Measurements from ENCODE around the gene OTOG.

Gene OTOG

DNA sequence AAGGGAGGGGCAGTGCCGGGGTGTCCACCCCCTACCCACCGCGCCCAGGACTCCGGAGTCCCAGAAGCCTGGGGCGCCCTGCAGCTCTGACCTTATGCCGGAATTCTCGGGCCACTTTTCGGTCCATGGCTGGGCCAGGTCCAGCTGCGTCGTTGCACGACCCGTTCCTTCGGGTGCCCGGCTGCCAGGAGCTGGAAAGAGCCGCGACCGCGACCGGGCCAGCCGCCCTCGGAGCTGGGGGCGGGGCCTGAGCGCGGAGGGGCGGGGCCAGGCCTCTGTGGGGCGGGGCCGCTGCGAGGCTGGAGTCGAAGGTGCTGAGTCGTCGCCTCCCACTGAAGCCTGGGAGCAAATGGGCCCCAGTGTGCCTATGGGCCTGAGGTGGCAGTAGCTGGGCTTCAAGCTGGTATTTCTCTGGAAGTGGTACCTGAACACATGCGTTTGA, 2.9 kb upstream of the OTOG start, which contains the start of gene USH1C:
USH1C (minus strand) TSS at position 236 of the 442 bp plus-strand sequence; CDS start at position 127, 109 bp downstream.
- no peak for DNase-seq (ENCODE audit: extremely low read depth, insufficient read length)
- Histone ChIP-seq H3K36me3 (ENCODE audit: control insufficient read depth, insufficient read depth, low read length) (no peaks in the 10 kb centered on the region), H3K4me3 (replicated peaks; ENCODE audit: low read depth, low read length) (no peak within 1 kb of the TSS), H3K27me3 (replicated peaks; ENCODE audit: control insufficient read depth, insufficient read depth, low read length) (no peaks in the 10 kb centered on the region; the same call in 1 of the 2 replicates)
- TF ChIP-seq, protein P1, sequence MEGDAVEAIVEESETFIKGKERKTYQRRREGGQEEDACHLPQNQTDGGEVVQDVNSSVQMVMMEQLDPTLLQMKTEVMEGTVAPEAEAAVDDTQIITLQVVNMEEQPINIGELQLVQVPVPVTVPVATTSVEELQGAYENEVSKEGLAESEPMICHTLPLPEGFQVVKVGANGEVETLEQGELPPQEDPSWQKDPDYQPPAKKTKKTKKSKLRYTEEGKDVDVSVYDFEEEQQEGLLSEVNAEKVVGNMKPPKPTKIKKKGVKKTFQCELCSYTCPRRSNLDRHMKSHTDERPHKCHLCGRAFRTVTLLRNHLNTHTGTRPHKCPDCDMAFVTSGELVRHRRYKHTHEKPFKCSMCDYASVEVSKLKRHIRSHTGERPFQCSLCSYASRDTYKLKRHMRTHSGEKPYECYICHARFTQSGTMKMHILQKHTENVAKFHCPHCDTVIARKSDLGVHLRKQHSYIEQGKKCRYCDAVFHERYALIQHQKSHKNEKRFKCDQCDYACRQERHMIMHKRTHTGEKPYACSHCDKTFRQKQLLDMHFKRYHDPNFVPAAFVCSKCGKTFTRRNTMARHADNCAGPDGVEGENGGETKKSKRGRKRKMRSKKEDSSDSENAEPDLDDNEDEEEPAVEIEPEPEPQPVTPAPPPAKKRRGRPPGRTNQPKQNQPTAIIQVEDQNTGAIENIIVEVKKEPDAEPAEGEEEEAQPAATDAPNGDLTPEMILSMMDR (IDR thresholded peaks at IDR 0.05; ENCODE audit: insufficient read depth, low read length, poor library complexity, severe bottlenecking), result no peak

DNA sequence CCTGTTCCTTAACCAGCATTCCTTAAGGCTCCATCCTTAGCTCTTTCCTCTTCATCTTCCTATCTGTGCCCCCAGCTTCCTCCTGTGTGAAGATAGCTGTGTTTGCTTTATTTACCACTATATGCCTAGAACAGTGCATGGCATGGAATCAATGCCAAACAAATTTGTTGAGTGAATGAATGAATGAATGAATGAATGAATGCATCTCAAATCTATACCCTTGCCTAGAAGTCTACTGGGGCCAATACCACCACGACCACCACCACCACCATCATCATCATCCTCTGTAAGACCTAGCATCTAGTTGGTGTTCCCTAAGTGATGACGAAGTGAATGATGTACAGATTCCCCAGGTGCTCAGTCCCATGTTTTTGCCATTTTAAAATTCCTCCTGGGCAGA, 819 bp upstream of the OTOG start:
- Histone ChIP-seq H3K27me3 (replicated peaks; ENCODE audit: control insufficient read depth, insufficient read depth, low read length) (no peaks in the 10 kb centered on the region; the same call in 1 of the 2 replicates), H3K36me3 (ENCODE audit: control insufficient read depth, insufficient read depth, low read length) (no peaks in the 10 kb centered on the region), H3K4me3 (replicated peaks; ENCODE audit: low read depth, low read length) (no peak overlapping the region)
- DNase-seq (ENCODE audit: extremely low read depth, insufficient read length), result no peak
- TF ChIP-seq, protein P1 (IDR thresholded peaks at IDR 0.05; ENCODE audit: insufficient read depth, low read length, poor library complexity, severe bottlenecking), result no peak

DNA sequence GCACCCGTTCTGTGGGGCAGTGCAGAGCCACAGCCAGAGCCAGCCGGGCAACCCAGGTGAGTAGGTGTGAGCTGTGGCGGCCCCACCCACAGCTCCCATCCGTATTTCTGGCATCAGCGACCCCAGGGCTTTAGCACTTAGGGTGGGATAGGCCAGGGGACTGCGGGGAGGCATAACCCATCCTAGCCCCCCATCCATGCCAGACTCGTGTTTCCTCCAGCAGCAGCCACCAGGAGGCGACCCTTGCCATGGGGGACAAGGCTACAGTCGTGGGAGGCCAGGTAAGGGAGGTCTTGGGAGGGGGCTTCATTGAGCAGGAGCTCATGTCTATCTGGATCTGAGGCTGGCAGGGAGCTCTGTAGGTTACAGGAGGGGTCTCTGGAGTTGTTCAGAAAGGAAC, 873 bp downstream of the OTOG start:
- DNase-seq (ENCODE audit: extremely low read depth, insufficient read length), result no peak
- H3K36me3 ChIP-seq (ENCODE audit: control insufficient read depth, insufficient read depth, low read length), result no peaks in the 10 kb centered on the region
- TF ChIP-seq, protein P1 (IDR thresholded peaks at IDR 0.05; ENCODE audit: insufficient read depth, low read length, poor library complexity, severe bottlenecking), result peak; percentile 8
- H3K27me3 ChIP-seq (replicated peaks; ENCODE audit: control insufficient read depth, insufficient read depth, low read length), result no peaks in the 10 kb centered on the region; the same call in 1 of the 2 replicates
- H3K4me3 ChIP-seq (replicated peaks; ENCODE audit: low read depth, low read length), result no peak overlapping the region

DNA sequence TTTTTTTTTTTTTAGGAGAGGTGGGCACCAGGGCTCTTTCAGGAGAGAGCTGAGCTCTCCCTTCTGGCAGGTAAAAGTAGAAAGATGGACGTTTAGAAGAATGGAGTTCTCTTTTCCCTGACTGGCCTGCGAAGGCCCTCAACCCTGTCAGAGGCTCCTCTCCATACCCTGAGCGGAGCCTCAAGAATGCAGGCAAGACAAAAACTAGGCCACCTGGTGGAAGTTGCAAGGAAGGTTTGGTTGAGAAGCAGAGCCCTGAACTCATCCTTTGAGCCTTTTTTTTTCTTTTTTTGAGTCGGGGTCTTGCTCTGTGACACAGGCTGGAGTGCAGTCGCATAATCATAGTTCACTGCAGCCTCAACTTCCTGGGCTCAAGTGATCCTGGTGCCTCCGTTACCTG, 1.4 kb downstream of the OTOG start:
- H3K4me3 ChIP-seq (replicated peaks; ENCODE audit: low read depth, low read length), result no peak overlapping the region
- no peak for DNase-seq (ENCODE audit: extremely low read depth, insufficient read length)
- H3K36me3 ChIP-seq (ENCODE audit: control insufficient read depth, insufficient read depth, low read length), result no peaks in the 10 kb centered on the region
- no peaks in the 10 kb centered on the region; the same call in 1 of the 2 replicates for H3K27me3 ChIP-seq (replicated peaks; ENCODE audit: control insufficient read depth, insufficient read depth, low read length)
- TF ChIP-seq, protein P1 (IDR thresholded peaks at IDR 0.05; ENCODE audit: insufficient read depth, low read length, poor library complexity, severe bottlenecking), result no peak

DNA sequence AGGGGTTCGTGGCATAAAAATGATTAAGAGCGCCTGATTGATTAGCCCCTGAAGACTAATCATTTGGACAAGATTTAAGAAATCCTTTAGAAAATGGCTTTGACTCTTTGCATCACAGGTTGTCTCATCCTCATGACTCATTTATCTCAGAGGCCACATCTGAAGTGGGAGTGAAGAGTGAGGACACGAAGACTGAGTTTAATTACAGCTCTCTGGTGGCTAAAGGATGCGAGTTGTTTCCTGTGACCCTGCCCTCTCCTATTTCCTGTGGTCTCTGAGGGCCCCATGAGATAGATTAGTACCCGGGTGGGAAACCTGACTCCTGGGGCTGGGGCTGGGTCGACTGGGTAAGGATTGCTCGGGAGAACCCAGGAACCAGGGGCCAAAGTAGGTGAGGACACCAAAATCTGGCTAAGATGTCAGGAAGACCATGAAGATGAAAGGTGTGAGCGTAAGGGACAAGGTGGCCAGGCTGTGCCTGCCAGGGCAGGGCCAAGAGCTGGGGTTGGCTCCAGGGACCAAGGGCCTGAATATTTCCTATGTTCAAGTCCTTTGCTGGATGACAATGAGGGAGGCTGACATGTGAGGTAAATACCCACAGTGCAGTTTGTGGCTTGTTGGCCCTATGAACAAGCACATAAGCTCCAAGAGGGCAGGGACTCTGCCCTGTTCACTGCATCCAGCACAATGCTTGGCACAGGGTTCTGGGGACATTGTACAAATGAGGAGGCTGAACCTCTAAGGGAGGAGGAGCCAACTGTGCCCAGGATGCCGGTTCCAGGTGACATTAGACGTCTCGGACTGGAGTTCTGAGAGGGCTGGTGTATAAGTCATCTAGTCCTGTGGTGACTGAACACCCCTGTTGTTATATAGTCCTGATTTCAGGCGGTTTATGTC, 3.6 kb downstream of the OTOG start:
- Histone ChIP-seq H3K4me3 (replicated peaks; ENCODE audit: low read depth, low read length) (no peak overlapping the region), H3K27me3 (replicated peaks; ENCODE audit: control insufficient read depth, insufficient read depth, low read length) (no peaks in the 10 kb centered on the region; the same call in 1 of the 2 replicates), H3K36me3 (ENCODE audit: control insufficient read depth, insufficient read depth, low read length) (no peaks in the 10 kb centered on the region)
- TF ChIP-seq, protein P1 (IDR thresholded peaks at IDR 0.05; ENCODE audit: insufficient read depth, low read length, poor library complexity, severe bottlenecking), result no peak
- no peak for DNase-seq (ENCODE audit: extremely low read depth, insufficient read length)
